Muscle of leg (tissue), 11 donors: Measurements from ENCODE around the gene PDLIM7. TPM values are rescaled to one million over a fixed set of nuclear protein-coding genes. Genes with fewer than 3 reads are reported as not detected.

Source experiments
- DNase-seq: peaks from one replicate; pipeline ENCODE4 v3.0.0; 2013
- H3K27ac ChIP-seq: one replicate; pipeline ENCODE4 v1.5.1; 2013; ENCODE audit warnings: mild to moderate bottlenecking, low read length, control low read depth
- H3K27me3 ChIP-seq: one replicate; pipeline ENCODE4 v1.6.1; 2013; ENCODE audit warnings: low read length; ENCODE audit not compliant: control insufficient read depth, insufficient read depth
- H3K36me3 ChIP-seq: one replicate; pipeline ENCODE4 v1.6.1; 2013; ENCODE audit warnings: low read length; ENCODE audit not compliant: control insufficient read depth, insufficient read depth
- H3K4me1 ChIP-seq: one replicate; pipeline ENCODE4 v1.6.1; 2013; ENCODE audit warnings: low read length; ENCODE audit not compliant: control insufficient read depth, insufficient read depth
- H3K4me3 ChIP-seq: one replicate; pipeline ENCODE4 v1.5.1; 2013; ENCODE audit warnings: low read length, control low read depth
- H3K9me3 ChIP-seq: replicated peaks from 2 replicates; pipeline ENCODE4 v1.6.1; 2013; ENCODE audit warnings: low read depth, low read length; ENCODE audit not compliant: control insufficient read depth
- WGBS: methylation state at CpG from one replicate; pipeline ENCODE4 v1.1.5; 2013; ENCODE audit warnings: missing lambda C conversion rate; ENCODE audit not compliant: insufficient coverage; 5-methylcytosine and 5-hydroxymethylcytosine counted together
- polyA plus RNA-seq, 8 donors: library from polyadenylated mRNA; unstranded; fragments of 120-200 nt; gene quantifications; one replicate each; pipeline versions ENCODE4 v1.2.1 to v1.2.3, GENCODE V29; 2013; ENCODE audit warnings: inconsistent platforms in 1 of 8, low replicate concordance in 1 of 8; ENCODE audit not compliant: insufficient read length in 8 of 8, insufficient read depth in 1 of 8
- total RNA-seq: library from RNA; stranded (reverse); fragments of 120-200 nt; gene quantifications from one replicate; pipeline ENCODE4 v1.2.4, GENCODE V29; 2013

PDLIM7 gene
- total and polyA plus RNA-seq, 9 donors, result 97.1 to 458 (median 269) TPM

GRCh38 chr5:177457852-177458681, 39.3 kb downstream of the PDLIM7 start:
- Histone ChIP-seq H3K27ac (peak overlapping the region; percentile 84), H3K36me3 (peaks cover 59% of the 10 kb centered on the region), H3K4me1 (peaks cover 52% of the 10 kb centered on the region), H3K9me3 (no peaks in the 10 kb centered on the region), H3K4me3 (no peak overlapping the region), H3K27me3 (peaks cover 8% of the 10 kb centered on the region)
- peak; percentile 39 for DNase-seq
- 74% methylated on average over 17 of the region's 20 CpGs for WGBS

DNA sequence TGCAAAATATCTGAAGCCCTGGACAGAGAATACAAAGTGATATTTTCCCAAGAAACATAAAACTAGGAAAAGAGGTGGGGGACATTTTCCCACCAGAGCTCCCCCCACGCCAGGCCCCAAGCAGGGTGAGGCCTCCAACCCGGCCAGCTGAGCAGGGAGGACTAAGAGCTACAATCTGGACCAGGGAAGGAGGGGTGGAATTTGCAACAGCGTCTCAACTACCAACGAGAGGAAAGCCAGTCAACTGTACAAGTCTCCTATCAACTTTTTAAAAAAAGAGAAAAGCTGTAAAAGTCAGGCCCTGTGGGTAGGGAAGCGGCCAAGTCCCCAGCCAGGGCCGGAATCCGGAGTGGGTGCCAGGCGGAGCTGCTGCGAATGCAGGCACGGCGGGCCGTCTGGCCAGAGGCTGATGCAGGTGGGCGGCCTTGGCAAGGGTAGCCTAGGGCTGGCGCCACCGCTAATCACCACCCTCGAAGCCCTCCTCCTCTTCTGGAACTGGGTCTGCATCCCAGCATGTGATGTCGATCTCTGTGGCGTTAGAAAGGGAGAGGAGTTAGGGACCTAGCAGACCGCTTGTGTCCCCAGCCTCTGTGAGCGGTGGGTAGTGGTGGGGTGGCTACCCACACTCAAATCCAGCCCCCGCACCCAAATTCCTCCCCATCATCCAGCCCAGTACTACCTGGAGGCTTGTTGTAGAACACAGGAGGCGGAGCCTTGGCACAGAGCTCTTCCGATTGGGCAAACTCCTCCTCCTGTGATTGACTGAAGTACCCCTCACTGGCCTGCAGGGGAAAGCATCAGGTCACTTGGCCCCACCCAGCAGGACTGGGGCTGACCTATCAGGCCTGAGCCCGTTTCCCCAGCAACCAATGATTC, 40.2 kb downstream of the PDLIM7 start:
- no peaks in the 10 kb centered on the region for H3K9me3 ChIP-seq
- H3K4me3 ChIP-seq, result no peak overlapping the region
- peaks cover 52% of the 10 kb centered on the region for H3K4me1 ChIP-seq
- H3K27me3 ChIP-seq, result peaks cover 13% of the 10 kb centered on the region
- 24% methylated on average over 8 of the region's 24 CpGs for WGBS
- H3K36me3 ChIP-seq, result peaks cover 51% of the 10 kb centered on the region
- DNase-seq, result peak; percentile 97
- H3K27ac ChIP-seq, result peak overlapping the region; percentile 74

- H3K36me3 ChIP-seq, result peaks cover 45% of the 10 kb centered on the region
- H3K4me3 ChIP-seq, result no peak overlapping the region
- 15% methylated on average over 3 of the region's 12 CpGs for WGBS
- DNase-seq, result no peak
- H3K9me3 ChIP-seq, result no peaks in the 10 kb centered on the region
- peaks cover 17% of the 10 kb centered on the region for H3K27me3 ChIP-seq
- H3K4me1 ChIP-seq, result peaks cover 47% of the 10 kb centered on the region
- peak overlapping the region; percentile 74 for H3K27ac ChIP-seq
Observed at GRCh38 chr5:177456591-177456964, 40.8 kb downstream of the PDLIM7 start.

DNA sequence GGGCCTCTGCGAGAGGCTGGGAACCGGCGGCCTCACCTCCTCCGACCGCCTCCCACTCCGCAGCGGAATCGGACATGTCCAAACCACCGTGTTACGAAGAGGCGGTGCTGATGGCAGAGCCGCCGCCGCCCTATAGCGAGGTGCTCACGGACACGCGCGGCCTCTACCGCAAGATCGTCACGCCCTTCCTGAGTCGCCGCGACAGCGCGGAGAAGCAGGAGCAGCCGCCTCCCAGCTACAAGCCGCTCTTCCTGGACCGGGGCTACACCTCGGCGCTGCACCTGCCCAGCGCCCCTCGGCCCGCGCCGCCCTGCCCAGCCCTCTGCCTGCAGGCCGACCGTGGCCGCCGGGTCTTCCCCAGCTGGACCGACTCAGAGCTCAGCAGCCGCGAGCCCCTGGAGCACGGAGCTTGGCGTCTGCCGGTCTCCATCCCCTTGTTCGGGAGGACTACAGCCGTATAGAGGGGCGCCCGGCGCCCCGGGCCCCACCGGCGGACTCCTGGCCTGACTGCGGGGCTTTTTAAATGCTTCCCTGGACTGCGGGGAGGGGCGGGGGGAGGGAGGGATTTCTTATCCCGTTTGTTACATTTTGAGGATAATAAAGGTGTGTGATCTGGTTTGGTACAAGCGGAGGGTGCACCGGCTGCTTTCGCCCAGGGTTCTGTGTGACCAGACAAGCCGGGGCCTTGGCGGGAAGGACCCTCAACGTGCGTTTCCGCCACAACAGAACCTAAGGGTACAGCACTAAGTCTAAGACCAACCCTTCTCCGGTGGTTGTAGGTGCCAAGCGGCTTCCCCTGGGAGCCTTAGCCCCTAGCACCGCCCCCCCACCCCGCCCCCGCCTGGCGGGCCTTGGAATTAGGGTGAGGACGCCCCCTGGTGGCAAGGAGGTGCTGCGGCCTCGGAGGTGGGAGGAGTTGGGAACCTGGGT, 41.5 kb downstream of the PDLIM7 start:
- H3K4me3 ChIP-seq, result peak overlapping the region; percentile 51
- peak; percentile 93 for DNase-seq
- peaks cover 17% of the 10 kb centered on the region for H3K27me3 ChIP-seq
- H3K9me3 ChIP-seq, result no peaks in the 10 kb centered on the region
- H3K27ac ChIP-seq, result peak overlapping the region; percentile 55
- peaks cover 44% of the 10 kb centered on the region for H3K4me1 ChIP-seq
- under 1% methylated on average over 53 of the region's 76 CpGs for WGBS
- H3K36me3 ChIP-seq, result peaks cover 42% of the 10 kb centered on the region

- Histone ChIP-seq H3K4me3 (peak overlapping the region; percentile 51), H3K36me3 (peaks cover 36% of the 10 kb centered on the region), H3K4me1 (peaks cover 47% of the 10 kb centered on the region), H3K27me3 (peaks cover 24% of the 10 kb centered on the region), H3K27ac (peak overlapping the region; percentile 51), H3K9me3 (no peaks in the 10 kb centered on the region)
- peak; percentile 83 for DNase-seq
- WGBS, result under 1% methylated on average over 80 of the region's 80 CpGs
Observed at GRCh38 chr5:177455036-177455660, 42.3 kb downstream of the PDLIM7 start.

DNA sequence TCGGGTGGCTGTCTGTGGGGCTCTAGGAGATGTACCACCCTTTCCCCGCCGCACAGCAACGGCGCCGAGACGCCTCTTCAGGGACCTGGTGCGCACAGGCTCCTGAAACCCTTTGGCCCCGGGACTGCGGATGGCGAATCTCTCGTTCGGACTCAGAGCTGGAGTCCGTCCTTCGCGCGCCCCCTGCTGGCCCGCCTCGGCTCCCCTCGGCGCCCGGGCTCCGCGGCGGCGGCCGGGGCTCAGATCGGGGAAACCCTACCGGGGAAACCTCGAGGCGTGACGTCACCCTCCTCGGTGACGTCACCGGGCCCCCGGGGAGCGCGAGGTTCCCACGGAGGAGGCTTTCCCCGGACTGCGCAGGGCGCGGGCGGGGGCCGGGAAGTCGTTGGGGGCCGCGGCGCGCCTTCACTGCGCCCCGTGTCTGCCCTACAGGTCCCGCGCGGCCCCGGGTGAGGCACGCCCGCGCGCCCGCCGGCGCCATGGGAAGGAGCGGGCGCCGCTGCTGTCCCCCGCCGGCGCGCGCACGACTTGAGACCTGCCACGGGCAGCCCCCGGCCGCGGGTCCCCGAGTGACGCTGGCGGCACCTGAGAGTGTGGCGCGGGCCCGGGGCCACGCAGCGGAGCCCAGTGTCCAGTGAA, 42.9 kb downstream of the PDLIM7 start:
- peak overlapping the region; percentile 51 for H3K4me3 ChIP-seq
- H3K4me1 ChIP-seq, result peaks cover 47% of the 10 kb centered on the region
- peaks cover 27% of the 10 kb centered on the region for H3K27me3 ChIP-seq
- H3K36me3 ChIP-seq, result peaks cover 29% of the 10 kb centered on the region
- under 1% methylated on average over 84 of the region's 84 CpGs for WGBS
- no peak overlapping the region for H3K27ac ChIP-seq
- H3K9me3 ChIP-seq, result no peaks in the 10 kb centered on the region
- DNase-seq, result peak; percentile 93

GRCh38 chr5:177453852-177454396, 43.5 kb downstream of the PDLIM7 start:
- Histone ChIP-seq H3K9me3 (no peaks in the 10 kb centered on the region), H3K27me3 (peaks cover 29% of the 10 kb centered on the region), H3K36me3 (peaks cover 23% of the 10 kb centered on the region), H3K27ac (no peak overlapping the region), H3K4me3 (peak overlapping the region; percentile 51), H3K4me1 (peaks cover 47% of the 10 kb centered on the region)
- 1% methylated on average over 25 of the region's 31 CpGs for WGBS
- DNase-seq, result peak; percentile 74

- Histone ChIP-seq H3K4me1 (peaks cover 45% of the 10 kb centered on the region), H3K27ac (no peak overlapping the region)
- WGBS, result 94% methylated on average over 7 of the region's 17 CpGs
Observed at GRCh38 chr5:177452688-177453638, 44.4 kb downstream of the PDLIM7 start.

More at GRCh38 chr5:177452688-177453638, 44.4 kb downstream of the PDLIM7 start:
- peaks cover 38% of the 10 kb centered on the region for H3K27me3 ChIP-seq
- H3K36me3 ChIP-seq, result peaks cover 14% of the 10 kb centered on the region
- no peak overlapping the region for H3K4me3 ChIP-seq
- no peaks in the 10 kb centered on the region for H3K9me3 ChIP-seq
- DNase-seq, result no peak
